NCI-H524 treated with DMSO at 0.1 percent for 48 hours (cell line): ENCODE measurements around the gene ABCA2.
"Not testable (repeated sequence)": the region's sequence is repeated elsewhere in the genome, so short reads cannot be mapped to it uniquely, and the experiment has no call there.

ENCODE experiments used
- DNase-seq: peaks from one replicate; lab custom pipeline; 2025; lab: John Stamatoyannopoulos, UW

Gene ABCA2

GRCh38 chr9:137062798-137063197, 34.8 kb upstream of the ABCA2 start:
- not testable (repeated sequence) for DNase-seq

GRCh38 chr9:137062384-137062783, 34.3 kb upstream of the ABCA2 start:
- DNase-seq = no peak

DNA sequence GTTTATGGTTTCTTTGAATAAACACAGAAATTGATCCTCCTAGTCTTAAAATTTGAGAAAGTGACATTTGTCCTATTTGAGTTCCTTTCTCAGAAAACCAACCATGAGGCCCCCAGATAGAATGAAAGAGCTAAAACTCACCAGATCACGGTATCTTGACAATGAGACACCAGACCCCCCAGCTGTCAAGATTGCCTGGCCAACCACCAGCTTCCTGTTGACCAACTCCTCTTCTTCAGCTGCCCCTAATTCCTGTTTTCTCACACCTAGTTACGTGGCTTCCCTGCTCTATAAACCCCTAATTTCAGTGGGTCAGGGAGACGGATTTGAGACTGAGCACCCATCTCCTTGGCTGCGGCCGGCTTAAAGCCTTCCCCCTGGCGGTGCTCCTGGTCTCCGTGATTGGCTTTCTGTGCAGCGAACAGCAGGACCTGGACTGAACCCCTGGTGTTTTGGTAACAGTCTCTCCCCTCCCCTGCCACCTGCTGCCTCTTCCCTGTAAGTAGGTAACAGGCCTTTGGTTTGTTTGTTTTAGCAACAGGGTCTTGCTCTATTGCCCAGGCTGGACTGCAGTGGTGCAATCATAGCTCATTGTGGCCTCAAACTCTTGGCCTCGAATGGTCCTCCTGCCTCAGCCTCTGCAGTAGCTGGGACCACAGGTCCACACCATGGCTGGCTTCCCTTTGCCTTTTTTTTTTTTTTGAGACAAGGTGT, 30.6 kb upstream of the ABCA2 start:
- peak; percentile 39 for DNase-seq

GRCh38 chr9:137057545-137057944, 29.5 kb upstream of the ABCA2 start:
- peak; percentile 46 for DNase-seq

DNA sequence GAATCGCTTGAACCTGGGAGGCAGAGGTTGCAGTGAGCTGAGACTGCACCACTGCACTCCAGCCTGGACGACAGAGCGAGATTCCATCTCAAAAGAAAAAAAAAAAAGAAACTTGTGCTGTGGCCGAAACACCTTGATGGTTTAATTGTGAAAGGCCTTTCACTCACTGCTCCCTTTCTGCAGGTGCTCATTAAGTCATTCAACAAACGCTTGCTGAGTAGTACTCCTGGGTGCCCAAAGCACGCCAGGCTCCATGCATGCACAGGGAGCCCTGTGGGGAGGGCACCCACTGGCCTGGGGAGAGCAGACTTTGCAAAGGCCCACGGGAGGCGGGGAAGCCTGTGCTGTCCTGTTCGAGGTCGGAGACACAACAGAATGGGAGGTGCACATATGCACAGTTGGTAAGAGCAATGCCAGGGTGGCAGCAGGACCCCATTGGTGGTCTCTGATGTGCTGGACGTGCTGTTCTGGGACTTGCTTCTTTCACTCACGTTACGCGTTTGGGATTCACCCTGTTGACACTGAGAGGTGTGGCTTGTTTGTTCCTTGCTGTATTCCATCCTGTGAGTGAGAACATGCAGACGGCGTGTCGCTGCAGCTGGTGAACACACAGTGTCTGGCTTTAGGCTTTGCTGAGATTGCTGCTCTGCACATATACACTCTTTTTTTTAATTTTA, 28.8 kb upstream of the ABCA2 start:
- no peak for DNase-seq

DNA sequence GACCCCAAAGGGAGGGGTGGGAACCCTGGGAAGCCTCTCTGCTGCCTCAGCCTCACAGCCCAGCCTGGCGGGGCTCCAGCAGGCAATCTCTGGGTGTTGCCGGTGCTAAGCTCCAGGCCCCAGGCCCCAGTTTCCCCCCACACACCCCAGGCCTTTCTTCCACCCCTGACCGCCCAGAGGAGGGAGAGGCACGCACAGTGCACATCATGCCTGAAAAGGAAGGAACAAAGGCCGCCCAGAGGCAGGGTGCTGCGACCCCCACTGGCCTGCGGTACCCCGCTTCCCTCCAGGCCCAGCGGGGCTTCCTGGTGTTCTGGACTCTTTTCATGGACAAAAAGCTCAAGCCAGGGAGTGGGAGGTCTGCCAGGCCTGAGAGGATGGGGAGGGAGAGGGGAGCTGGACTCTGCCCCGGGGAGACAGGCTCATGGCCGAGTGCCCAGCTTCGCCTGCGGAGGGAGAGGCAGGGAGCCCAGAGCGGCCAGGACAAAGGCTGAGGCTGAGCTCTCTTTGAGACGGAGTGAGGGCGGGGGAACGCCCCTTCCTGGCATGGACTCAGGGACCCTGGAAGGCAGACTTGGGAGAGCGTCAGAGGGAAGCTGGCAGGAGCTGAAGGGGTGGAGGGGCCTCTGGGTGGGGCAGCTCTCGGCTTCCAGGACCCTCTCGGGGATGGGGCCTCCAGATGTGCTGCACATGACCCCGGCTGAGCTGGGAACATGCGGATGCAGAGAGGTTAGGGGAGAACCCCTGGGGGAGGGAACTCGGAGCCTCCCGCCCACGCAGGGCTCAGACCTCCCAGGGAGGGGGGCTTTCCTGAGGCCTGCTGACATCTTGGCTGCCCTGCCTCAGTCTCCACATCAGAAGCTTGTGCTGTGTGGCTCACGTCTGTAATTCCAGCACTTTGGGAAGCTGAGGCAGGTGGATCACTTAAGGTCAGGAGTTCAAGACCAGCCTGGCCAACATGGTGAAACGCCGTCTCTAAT, 27.6 kb upstream of the ABCA2 start:
- no peak for DNase-seq

GRCh38 chr9:137054932-137055384, 26.9 kb upstream of the ABCA2 start:
- no peak for DNase-seq

GRCh38 chr9:137053944-137054931, 26.2 kb upstream of the ABCA2 start, which contains the start of gene ENTPD2:
Gene ENTPD2, minus strand, starts transcription at chr9:137054061. Its CDS starts 64 bp downstream, at chr9:137053997.
- no peak for DNase-seq

GRCh38 chr9:137052998-137053943, 25.2 kb upstream of the ABCA2 start:
- no peak for DNase-seq

DNA sequence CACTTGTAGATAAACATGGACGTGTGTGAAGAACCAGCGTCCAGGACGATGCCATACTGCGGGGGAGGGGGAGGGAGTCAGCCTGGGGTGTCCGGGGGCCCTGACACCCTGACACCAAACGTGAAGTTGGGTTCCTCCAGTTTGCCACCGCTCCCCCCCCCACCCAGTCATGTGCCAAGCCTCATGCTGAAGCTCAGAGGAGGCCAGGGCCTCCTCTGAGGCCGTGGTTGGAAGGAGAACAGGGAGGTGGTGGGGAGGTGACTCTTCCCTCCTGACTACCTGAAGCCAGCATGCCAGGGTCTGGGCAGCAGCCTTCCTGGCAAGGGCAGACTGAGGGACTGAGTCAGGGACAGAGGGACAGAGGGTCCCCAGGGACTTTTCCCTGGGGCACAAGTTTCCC, 24.3 kb upstream of the ABCA2 start:
- DNase-seq = no peak

GRCh38 chr9:137051145-137051724, 23.2 kb upstream of the ABCA2 start:
- DNase-seq = no peak

DNA sequence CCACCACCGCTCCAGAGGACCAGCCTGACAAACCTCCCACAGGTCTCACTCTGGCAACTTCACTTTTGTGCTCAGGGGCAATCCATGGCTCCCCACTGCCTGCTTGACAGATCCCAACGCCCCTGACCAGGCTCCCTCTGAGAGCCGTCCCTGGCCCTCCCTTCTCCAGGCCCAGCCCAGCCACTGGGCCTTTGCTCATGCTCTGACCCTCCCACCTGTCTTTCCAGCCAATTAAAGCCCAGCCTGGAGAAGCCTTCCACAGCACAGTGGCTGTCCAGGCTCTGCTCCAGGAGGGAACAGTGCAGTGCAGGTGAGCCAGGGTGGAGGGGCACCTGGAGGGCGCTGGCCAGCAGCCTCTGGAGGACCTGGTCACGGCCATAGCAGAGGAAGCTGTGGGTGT, 22.5 kb upstream of the ABCA2 start:
- no peak for DNase-seq

DNA sequence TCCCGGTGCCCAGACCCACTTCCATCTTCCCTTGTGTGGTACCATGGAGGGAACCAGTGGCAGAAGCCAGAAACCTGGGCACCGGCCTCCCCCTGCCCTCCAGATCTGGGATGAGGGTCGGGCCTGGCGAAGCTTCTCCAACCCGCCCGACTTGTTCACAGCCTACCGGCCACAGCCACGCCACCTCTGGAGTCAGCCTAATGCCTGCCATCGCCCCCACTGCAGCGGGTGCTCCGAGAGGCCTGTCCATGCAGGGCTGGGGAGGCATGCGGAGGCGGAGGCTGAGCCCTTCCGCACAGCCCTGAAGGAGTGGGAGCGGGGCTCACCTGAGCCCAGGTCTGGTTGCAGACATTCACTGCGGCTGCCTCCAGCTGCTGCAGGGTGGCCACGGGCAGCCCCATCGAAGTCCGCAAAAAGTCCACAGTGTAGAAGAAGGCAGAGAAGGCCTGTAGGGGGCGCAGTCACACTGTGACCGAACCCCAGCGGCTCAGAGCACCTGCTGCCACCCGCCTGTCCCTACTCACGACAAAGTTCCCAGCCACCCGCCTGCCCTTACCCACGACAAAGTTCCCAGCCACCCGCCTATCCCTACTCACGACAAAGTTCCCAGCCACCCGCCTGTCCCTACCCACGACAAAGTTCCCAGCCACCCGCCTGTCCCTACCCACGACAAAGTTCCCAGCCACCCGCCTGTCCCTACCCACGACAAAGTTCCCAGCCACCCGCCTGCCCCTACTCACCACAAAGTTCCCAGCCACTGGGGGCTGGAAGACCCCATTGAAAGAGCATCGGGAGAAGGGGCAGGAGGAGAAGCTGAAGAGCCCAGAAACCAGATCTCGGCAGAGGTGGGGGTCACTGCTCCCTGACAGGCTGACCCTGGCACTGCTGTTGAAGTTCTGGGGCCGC, 21.8 kb upstream of the ABCA2 start:
- DNase-seq = peak; percentile 37

DNA sequence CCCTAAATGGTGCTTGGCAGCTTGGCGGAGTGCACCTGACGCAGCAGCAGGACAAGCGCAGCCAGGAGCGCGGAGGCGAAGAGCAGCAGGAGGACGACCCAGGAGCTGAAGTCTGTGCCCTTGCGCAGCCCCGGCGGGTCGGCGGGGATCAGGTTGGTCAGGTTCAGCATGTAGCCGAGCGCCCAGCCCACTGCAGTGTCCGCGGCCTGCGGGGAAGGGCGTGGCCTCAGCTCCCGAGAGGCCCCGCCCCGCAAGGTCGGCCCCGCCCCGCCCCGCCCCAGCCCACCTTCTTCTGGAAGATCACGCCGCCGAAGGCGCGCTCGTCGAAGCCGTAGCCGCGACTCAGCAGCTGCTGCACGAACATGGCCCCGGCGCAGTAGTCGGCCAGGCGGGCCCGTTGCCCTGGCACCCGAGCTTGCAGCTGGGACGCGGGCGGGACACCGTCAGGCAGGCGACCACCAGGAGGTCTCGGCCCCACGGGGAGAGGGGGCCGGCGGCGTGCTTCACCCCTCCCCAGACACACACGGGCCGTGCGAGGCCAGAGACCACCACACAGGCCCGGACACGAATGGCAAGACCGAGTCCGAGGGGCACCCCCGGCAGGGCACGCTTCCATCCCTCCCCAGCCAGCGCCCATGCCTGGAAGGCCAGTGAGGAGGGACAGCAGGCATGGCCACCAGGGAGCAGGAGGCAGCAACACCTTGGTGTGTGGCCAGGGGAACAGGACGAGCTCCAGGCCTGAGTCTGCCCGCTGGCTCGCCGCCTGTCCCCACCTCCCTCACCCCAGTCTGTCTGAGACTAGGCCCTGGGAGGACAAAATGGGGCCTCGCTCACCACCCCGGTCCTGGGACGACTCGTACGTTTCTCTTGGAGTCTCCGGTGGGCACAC, 20.9 kb upstream of the ABCA2 start:
- no peak for DNase-seq

- no peak for DNase-seq
Observed at GRCh38 chr9:137046088-137046787, 18.2 kb upstream of the ABCA2 start, which contains the start of gene NPDC1. Gene NPDC1, minus strand, starts transcription at chr9:137046177. Its CDS starts 188 bp downstream, at chr9:137045989.

- DNase-seq = no peak
Observed at GRCh38 chr9:137045294-137046087, 17.5 kb upstream of the ABCA2 start.
